OCI-LY7 (cell line): Measurements from ENCODE around the gene RCL1. TPM values are rescaled to one million over a fixed set of nuclear protein-coding genes. Genes with fewer than 3 reads are reported as not detected.

ENCODE experiments used
- BruUV-seq: library from RNA; stranded (reverse); fragments of 400-500 nt; replicated peaks from 2 replicates; lab custom pipeline; 2021; lab: Mats Ljungman, UMichigan
- CTCF ChIA-PET: fragments of 300-600 bp; sonication (Branson Sonifier 250); formaldehyde crosslinking; loops from one replicate; lab custom pipeline; 2022; ENCODE audit warnings: antibody characterized with exemption; ENCODE audit not compliant: unreplicated experiment; lab: Charles Lee
- POLR2A ChIA-PET: fragments of 300-600 bp; sonication (Branson Sonifier 250); formaldehyde crosslinking; loops from one replicate; lab custom pipeline; 2022; ENCODE audit warnings: antibody characterized with exemption; lab: Charles Lee
- DNase-seq: peaks from one replicate; pipeline ENCODE4 v3.0.0-alpha.2; 2015; ENCODE audit warnings: low spot score
- H2AFZ ChIP-seq: fragments of 200-600 bp; sonication (generic), shearing (Covaris generic); 2 replicates; pipeline ENCODE4 v1.6.1; 2014; ENCODE audit warnings: mild to moderate bottlenecking, antibody characterized with exemption, low read length, moderate library complexity
- H3K27ac ChIP-seq: fragments of 200-600 bp; sonication (generic); 2 replicates; pipeline ENCODE4 v1.5.1; 2014; ENCODE audit warnings: mixed run types, low read depth, mild to moderate bottlenecking, moderate library complexity, low read length, inconsistent platforms; ENCODE audit not compliant: poor library complexity, severe bottlenecking
- H3K36me3 ChIP-seq: fragments of 200-600 bp; sonication (generic); 2 replicates; pipeline ENCODE4 v1.6.1; 2014; ENCODE audit warnings: mild to moderate bottlenecking, antibody characterized with exemption, low read length, moderate library complexity, mixed read lengths; ENCODE audit not compliant: insufficient read depth
- H3K4me1 ChIP-seq: fragments of 200-600 bp; sonication (generic); 2 replicates; pipeline ENCODE4 v1.5.1; 2014; ENCODE audit warnings: mild to moderate bottlenecking, low read length; ENCODE audit not compliant: insufficient read depth, poor library complexity, severe bottlenecking
- H3K4me2 ChIP-seq: fragments of 200-600 bp; sonication (generic); 2 replicates; pipeline ENCODE4 v1.6.1; 2014; ENCODE audit warnings: mild to moderate bottlenecking, low read length
- H3K4me3 ChIP-seq: fragments of 200-600 bp; sonication (generic); 2 replicates; pipeline ENCODE4 v1.5.1; 2014; ENCODE audit warnings: mild to moderate bottlenecking, low read depth, low read length; ENCODE audit not compliant: poor library complexity, severe bottlenecking
- H3K79me2 ChIP-seq: fragments of 200-600 bp; sonication (generic); 2 replicates; pipeline ENCODE4 v1.6.1; 2016; ENCODE audit warnings: low read depth, mild to moderate bottlenecking, low read length, moderate library complexity, mixed read lengths; ENCODE audit not compliant: insufficient read depth
- H3K9me2 ChIP-seq: fragments of 200-600 bp; sonication (generic); 2 replicates; pipeline ENCODE4 v1.6.1; 2016; ENCODE audit warnings: mild to moderate bottlenecking, low read length, mixed read lengths; ENCODE audit not compliant: insufficient read depth
- H3K9me3 ChIP-seq: fragments of 200-600 bp; sonication (generic); 2 replicates; pipeline ENCODE4 v1.6.1; 2014; ENCODE audit warnings: mild to moderate bottlenecking, mixed run types, low read length, mixed read lengths
- H4K20me1 ChIP-seq: fragments of 200-600 bp; sonication (generic); 2 replicates; pipeline ENCODE4 v1.6.1; 2014; ENCODE audit warnings: mild to moderate bottlenecking, antibody characterized with exemption, low read length, moderate library complexity, mixed read lengths; ENCODE audit not compliant: insufficient read depth
- EZH2phosphoT487 ChIP-seq: fragments of 200-600 bp; sonication (generic); IDR thresholded peaks from 2 replicates; pipeline ENCODE4 v1.6.1; 2018; ENCODE audit warnings: low read depth, borderline replicate concordance, mild to moderate bottlenecking, mixed run types, antibody characterized with exemption, low read length, moderate library complexity, mixed read lengths
- intact Hi-C: fragments of 100-400 bp; cut with micrococcal nuclease; formaldehyde crosslinking; loops from one replicate; pipeline ENCODE4 v1.10.0; 2022; ENCODE audit not compliant: unreplicated experiment
- total RNA-seq, 2 experiments: library from RNA; depleted of rRNA in 1 of 2; stranded (reverse); fragments of >200 nt in 1 of 2; shearing (Covaris generic) in 1 of 2; gene quantifications; 2 replicates each; pipeline ENCODE4 v1.2.3, GENCODE V29; 2014 to 2022
- TF ChIP-seq, protein P1 (sequence below): fragments of 200-600 bp; sonication (generic); conservative IDR thresholded peaks from 2 replicates; pipeline ENCODE4 v1.5.1; 2014; ENCODE audit warnings: mild to moderate bottlenecking, antibody characterized with exemption, low read length, moderate library complexity, mixed read lengths

The RCL1 gene
- total RNA-seq, 2 experiments from 2014 or later: 27.5 to 31.3 TPM

DNA sequence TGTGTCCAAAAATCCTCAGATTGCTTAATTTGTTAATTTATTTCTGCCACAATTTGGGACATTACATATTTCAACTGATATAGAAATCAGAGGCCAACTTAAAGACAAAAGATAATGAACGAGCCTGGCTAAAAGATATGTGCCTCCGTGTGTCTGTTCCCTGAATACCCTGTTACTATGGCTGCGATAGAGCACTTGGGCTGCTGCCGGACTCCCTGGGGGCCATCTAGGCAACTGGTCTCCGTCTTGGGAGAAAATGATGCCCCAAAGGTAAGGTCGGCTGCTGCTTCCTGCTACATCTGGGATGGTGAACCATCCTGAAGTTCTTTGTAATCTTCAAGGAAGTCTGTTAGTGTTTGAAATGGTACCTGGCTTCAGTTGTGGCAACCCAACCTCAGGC, 72.0 kb downstream of the RCL1 start:
- no peak for DNase-seq
- Histone ChIP-seq H4K20me1 (no peaks in the 10 kb centered on the region), H3K36me3 (peaks cover 27% of the 10 kb centered on the region), H2AFZ (no peak overlapping the region), H3K4me2 (no peak overlapping the region), H3K9me3 (no peaks in the 10 kb centered on the region), H3K4me3 (no peak overlapping the region), H3K9me2 (no peaks in the 10 kb centered on the region), H3K4me1 (no peaks in the 10 kb centered on the region), H3K79me2 (no peaks in the 10 kb centered on the region), H3K27ac (no peak overlapping the region)
- intact Hi-C loops: no loop called here
- no TSS peak for BruUV-seq
- POLR2A ChIA-PET: interaction anchor here (0.6 to 1.5 kb wide), 3 partner anchors 27 to 36 kb away, joined by 3 to 4 read pairs (median 4); no protein-coding TSS in a partner anchor
- no peak for TF ChIP-seq EZH2phosphoT487
- TF ChIP-seq, protein P1, sequence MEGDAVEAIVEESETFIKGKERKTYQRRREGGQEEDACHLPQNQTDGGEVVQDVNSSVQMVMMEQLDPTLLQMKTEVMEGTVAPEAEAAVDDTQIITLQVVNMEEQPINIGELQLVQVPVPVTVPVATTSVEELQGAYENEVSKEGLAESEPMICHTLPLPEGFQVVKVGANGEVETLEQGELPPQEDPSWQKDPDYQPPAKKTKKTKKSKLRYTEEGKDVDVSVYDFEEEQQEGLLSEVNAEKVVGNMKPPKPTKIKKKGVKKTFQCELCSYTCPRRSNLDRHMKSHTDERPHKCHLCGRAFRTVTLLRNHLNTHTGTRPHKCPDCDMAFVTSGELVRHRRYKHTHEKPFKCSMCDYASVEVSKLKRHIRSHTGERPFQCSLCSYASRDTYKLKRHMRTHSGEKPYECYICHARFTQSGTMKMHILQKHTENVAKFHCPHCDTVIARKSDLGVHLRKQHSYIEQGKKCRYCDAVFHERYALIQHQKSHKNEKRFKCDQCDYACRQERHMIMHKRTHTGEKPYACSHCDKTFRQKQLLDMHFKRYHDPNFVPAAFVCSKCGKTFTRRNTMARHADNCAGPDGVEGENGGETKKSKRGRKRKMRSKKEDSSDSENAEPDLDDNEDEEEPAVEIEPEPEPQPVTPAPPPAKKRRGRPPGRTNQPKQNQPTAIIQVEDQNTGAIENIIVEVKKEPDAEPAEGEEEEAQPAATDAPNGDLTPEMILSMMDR: no peak
- CTCF ChIA-PET: no interaction called here

GRCh38 chr9:4865681-4866080, 72.9 kb downstream of the RCL1 start:
- Histone ChIP-seq H3K4me1 (no peaks in the 10 kb centered on the region), H3K27ac (no peak overlapping the region), H3K9me3 (no peaks in the 10 kb centered on the region), H3K36me3 (peaks cover 18% of the 10 kb centered on the region), H2AFZ (no peak overlapping the region), H3K4me3 (no peak overlapping the region), H3K9me2 (no peaks in the 10 kb centered on the region), H3K4me2 (no peak overlapping the region), H3K79me2 (no peaks in the 10 kb centered on the region), H4K20me1 (no peaks in the 10 kb centered on the region)
- TF ChIP-seq EZH2phosphoT487: no peak
- TF ChIP-seq, protein P1: no peak
- intact Hi-C loops: no loop called here
- POLR2A ChIA-PET: interaction anchor here (0.6 to 1.5 kb wide), 6 partner anchors 19 to 927 kb away, joined by 3 to 5 read pairs (median 4); no protein-coding TSS in a partner anchor
- no peak for DNase-seq
- no TSS peak for BruUV-seq
- CTCF ChIA-PET: no interaction called here

DNA sequence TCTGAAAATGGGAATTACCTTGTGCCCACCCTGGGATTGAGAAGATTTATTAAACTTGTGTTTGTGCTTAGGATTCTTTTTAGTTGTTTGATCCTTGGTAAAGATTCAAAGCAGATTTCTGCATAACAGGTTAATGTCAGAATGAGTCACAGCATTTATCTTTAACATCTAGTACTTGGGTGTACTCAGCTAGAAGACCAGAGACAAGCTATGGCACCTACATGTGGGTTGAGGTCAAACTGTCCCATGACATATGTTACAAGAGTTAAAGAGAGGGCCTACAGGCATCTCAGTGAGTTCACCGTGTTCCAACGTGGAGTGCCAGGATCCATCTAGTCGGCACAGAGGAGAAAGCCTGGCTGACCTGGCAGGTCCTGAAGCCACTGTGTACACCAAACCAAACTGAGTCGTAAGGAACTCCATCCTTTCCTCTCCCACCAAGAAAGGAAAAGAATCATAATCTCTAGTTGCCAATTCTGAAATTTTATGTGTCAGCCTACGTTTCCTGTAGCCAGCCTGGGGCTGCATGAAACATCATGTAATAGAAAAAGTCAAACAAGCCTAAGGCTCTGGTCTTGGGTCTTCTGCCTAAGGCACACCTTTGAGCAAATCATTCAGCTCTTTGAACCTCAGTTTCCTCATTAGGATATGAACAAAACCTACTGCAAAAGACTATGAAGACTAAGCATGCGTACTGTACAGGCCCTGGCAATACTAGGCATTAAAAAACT, 73.7 kb downstream of the RCL1 start:
- Histone ChIP-seq H3K79me2 (no peaks in the 10 kb centered on the region), H3K4me2 (no peak overlapping the region), H3K27ac (no peak overlapping the region), H2AFZ (no peak overlapping the region), H3K9me2 (no peaks in the 10 kb centered on the region), H3K9me3 (no peaks in the 10 kb centered on the region), H3K4me3 (no peak overlapping the region), H3K36me3 (peaks cover 11% of the 10 kb centered on the region), H4K20me1 (no peaks in the 10 kb centered on the region), H3K4me1 (no peaks in the 10 kb centered on the region)
- intact Hi-C loops: no loop called here
- POLR2A ChIA-PET: interaction anchor here (0.6 to 1.5 kb wide), 5 partner anchors 13 to 835 kb away, joined by 3 to 5 read pairs (median 3); no protein-coding TSS in a partner anchor
- DNase-seq: no peak
- CTCF ChIA-PET: no interaction called here
- TF ChIP-seq EZH2phosphoT487: no peak
- TF ChIP-seq, protein P1: no peak
- BruUV-seq: no TSS peak
